ENCODE data around the gene ADGRG1.

The ADGRG1 gene

DNA sequence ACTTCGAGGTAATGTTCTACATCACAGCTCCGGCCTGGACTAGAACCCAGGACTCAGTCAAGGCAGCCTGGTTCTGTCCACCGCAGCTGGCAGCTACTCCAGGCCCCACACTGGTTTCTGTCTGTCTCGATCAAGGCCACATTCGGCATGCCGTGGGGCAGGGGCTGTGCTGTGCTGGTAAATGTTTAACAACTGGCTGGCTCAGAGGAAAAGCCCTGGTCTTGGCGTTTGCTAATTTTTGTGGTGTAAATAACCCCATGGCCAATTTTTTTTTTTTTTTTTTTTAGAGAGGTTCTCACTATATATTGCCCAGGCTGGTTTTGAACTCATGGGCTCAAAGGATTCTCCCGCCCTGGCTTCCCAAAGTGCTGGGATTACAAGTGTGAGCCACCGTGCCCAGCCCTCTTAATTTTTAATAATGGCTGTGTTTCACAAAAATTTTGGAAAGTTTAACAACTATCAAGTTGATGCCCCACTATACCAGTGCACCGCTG, 65.8 kb downstream of the ADGRG1 start:
- H3K4me3 ChIP-seq (replicated peaks in 1 of 2; ENCODE audit: low read depth in 2 of 2, low read length in 2 of 2), result no peak overlapping the region
- no peak for DNase-seq (ENCODE audit: low read depth in 2 of 2)
- TF ChIP-seq, protein P1, sequence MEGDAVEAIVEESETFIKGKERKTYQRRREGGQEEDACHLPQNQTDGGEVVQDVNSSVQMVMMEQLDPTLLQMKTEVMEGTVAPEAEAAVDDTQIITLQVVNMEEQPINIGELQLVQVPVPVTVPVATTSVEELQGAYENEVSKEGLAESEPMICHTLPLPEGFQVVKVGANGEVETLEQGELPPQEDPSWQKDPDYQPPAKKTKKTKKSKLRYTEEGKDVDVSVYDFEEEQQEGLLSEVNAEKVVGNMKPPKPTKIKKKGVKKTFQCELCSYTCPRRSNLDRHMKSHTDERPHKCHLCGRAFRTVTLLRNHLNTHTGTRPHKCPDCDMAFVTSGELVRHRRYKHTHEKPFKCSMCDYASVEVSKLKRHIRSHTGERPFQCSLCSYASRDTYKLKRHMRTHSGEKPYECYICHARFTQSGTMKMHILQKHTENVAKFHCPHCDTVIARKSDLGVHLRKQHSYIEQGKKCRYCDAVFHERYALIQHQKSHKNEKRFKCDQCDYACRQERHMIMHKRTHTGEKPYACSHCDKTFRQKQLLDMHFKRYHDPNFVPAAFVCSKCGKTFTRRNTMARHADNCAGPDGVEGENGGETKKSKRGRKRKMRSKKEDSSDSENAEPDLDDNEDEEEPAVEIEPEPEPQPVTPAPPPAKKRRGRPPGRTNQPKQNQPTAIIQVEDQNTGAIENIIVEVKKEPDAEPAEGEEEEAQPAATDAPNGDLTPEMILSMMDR (IDR thresholded peaks at IDR 0.05; ENCODE audit: low read depth, low read length), result no peak

GRCh38 chr16:57694725-57695679, 66.6 kb downstream of the ADGRG1 start, which contains the start of gene DRC7:
Gene DRC7, plus strand, starts transcription at chr16:57694806. Its CDS starts 3,144 bp downstream, at chr16:57697950.
- peak; percentile 50 to 56 for DNase-seq (ENCODE audit: low read depth in 2 of 2)
- H3K4me3 ChIP-seq (replicated peaks in 1 of 2; ENCODE audit: low read depth in 2 of 2, low read length in 2 of 2), result no peak within 1 kb of the TSS
- TF ChIP-seq, protein P1 (IDR thresholded peaks at IDR 0.05; ENCODE audit: low read depth, low read length), result no peak

GRCh38 chr16:57695680-57696069, 67.2 kb downstream of the ADGRG1 start:
- no peak overlapping the region for H3K4me3 ChIP-seq (replicated peaks in 1 of 2; ENCODE audit: low read depth in 2 of 2, low read length in 2 of 2)
- no peak for DNase-seq (ENCODE audit: low read depth in 2 of 2)
- TF ChIP-seq, protein P1 (IDR thresholded peaks at IDR 0.05; ENCODE audit: low read depth, low read length), result no peak

DNA sequence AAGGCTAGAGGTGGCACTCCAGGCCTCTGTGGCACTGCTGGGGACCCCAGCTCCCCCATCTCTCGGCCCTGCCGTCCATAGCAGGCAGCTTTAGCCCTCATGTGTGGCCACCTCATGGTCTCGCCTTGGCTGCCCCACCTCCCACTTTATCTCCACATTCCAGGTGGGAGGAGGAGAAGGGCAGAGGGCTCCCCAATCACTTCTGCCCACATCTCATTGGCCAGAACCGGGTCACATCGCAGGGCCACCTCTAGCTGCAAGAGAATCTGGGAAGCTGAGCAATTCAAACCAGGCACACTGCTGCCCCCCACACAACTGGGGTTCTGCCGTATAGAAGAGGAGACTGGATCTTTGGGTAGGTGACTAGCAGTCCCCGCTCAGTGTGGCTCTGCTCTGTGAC, 67.8 kb downstream of the ADGRG1 start:
- TF ChIP-seq, protein P1 (IDR thresholded peaks at IDR 0.05; ENCODE audit: low read depth, low read length), result no peak
- no peak overlapping the region for H3K4me3 ChIP-seq (replicated peaks in 1 of 2; ENCODE audit: low read depth in 2 of 2, low read length in 2 of 2)
- DNase-seq (ENCODE audit: low read depth in 2 of 2), result no peak

DNA sequence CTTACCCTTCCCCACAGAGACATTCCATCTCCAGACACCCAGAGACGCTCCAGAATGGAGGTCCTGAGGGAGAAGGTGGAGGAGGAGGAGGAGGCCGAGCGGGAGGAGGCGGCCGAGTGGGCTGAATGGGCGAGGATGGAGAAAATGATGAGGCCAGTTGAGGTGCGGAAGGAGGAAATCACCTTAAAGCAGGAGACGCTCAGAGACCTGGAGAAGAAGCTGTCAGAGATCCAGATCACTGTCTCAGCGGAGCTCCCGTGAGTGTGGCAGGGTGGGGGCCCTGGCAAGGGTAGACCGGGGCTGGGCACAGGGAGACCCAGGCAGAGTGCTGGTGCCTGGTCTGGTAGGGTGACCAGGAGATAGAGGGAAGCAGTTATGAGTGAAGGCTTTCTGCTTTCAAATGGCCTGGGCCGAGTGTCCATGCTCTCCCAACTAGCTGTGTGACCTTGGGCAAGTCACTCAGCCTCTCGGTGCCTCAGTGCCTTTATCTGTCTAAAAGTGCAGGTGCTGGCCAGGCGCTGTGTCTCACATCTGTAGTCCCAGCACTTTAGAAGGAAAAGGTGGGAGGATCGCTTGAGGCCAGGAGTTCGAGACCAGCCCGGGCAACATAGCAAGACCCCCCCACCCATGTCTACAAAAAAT, 69.6 kb downstream of the ADGRG1 start:
- DNase-seq (ENCODE audit: low read depth in 2 of 2), result no peak
- TF ChIP-seq, protein P1 (IDR thresholded peaks at IDR 0.05; ENCODE audit: low read depth, low read length), result no peak
- H3K4me3 ChIP-seq (replicated peaks in 1 of 2; ENCODE audit: low read depth in 2 of 2, low read length in 2 of 2), result no peak overlapping the region

DNA sequence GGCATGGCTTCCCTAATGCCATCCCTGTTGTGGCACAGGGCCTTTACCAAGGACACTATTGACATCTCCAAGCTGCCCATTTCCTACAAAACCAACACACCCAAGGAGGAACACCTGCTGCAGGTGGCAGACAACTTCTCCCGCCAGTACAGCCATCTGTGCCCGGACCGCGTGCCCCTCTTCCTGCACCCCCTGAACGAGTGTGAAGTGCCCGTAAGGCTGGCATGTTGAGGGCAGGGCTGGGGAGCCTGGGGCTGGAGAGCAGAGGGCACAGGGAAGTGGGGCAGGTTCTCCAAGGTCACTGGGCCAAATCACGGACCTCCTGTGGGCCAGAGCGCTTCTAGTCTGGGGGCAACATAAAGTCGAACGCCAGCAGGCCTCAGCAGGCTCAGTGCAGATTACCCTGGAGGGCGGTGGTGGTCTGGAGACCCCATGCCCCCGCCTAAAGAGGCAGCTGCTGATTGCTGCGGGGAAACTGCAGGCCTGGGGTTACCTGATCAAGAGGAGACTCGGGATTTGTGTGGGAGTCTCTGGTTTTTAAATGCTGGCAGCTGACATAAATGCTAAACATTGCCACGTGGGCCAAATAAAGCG, 70.5 kb downstream of the ADGRG1 start:
- TF ChIP-seq, protein P1 (IDR thresholded peaks at IDR 0.05; ENCODE audit: low read depth, low read length), result no peak
- DNase-seq (ENCODE audit: low read depth in 2 of 2), result no peak
- H3K4me3 ChIP-seq (replicated peaks in 1 of 2; ENCODE audit: low read depth in 2 of 2, low read length in 2 of 2), result no peak overlapping the region

Data from cardiac fibroblast (primary cell).